ENCODE results near the gene LNP1.

- TF ChIP-seq CTCF (IDR thresholded peaks at IDR 0.05; ENCODE audit: insufficient read depth, low read depth, low read length) (no peak), EZH2 (IDR thresholded peaks at IDR 0.05; ENCODE audit: insufficient read depth, low read length) (no peak)
These were observed 54.7 kb downstream of the LNP1 start for GRCh38 chr3:100455841-100456550.

Measured in astrocyte (in vitro differentiated cells and primary cell).